ENCODE data around the gene GFER. TPM values are rescaled to one million over a fixed set of nuclear protein-coding genes. Genes with fewer than 3 reads are reported as not detected.
A peak's percentile ranks its signal among the peaks of the same experiment; 100 is the strongest.
"Not testable (repeated sequence)": the region's sequence is repeated elsewhere in the genome, so short reads cannot be mapped to it uniquely, and the experiment has no call there.

GFER gene
- total RNA-seq, 4 donors from 2014 or later: 29.9 to 117 (median 64.3) TPM

- WGBS, 2 donors (ENCODE audit: low coverage in 1 of 2): 0 to 3% methylated on average over 2 to 51 of the region's 52 CpGs
- TF ChIP-seq POLR2A (IDR thresholded peaks at IDR 0.05) (peak; percentile 98), EP300 (IDR thresholded peaks at IDR 0.05; ENCODE audit: low read depth) (no peak), POLR2AphosphoS5 (IDR thresholded peaks at IDR 0.05) (peak; percentile 94 to 97 (median 96)), CTCF (IDR thresholded peaks at IDR 0.05) (peak in 1 of 5 experiments; percentile 25)
- H3K27ac ChIP-seq: peak within 1 kb of the TSS; percentile 93 to 98 (median 94)
- H3K4me3 ChIP-seq: peak within 1 kb of the TSS; percentile 78 to 98 (median 85)
- intact Hi-C loops (cut with DNase I; ENCODE audit: low total_unique reads) (loop anchor here (10.0 kb wide), 1 partner anchor 225 kb away; the partner anchor contains the start of gene DNASE1L2), in situ Hi-C loops (cut with MboI; ENCODE audit: low pct_ligation_motif_present in 1 of 4, low pct_unique_long_range_greater_than_20kb in 1 of 4, low sequenced_read_pairs in 3 of 4) (loop anchor here in 2 of 4 donors (10.0 to 25.0 kb wide), 2 partner anchors 127 to 135 kb away; partner anchors contain the start of genes RAB26 (in 2 of the 2) and PKD1 (in 1 of the 2))
- H3K36me3 ChIP-seq: no peaks in the 10 kb centered on the region
- H3K9me3 ChIP-seq: no peaks in the 10 kb centered on the region
- no peaks in the 10 kb centered on the region for H3K27me3 ChIP-seq
- DNase-seq: peak; percentile 86
- H3K4me1 ChIP-seq: peaks cover 24 to 45% (median 37%) of the 10 kb centered on the region in 4 donors
These were observed 26.0 kb downstream of the GFER start, which contains the start of gene ZNF598 for GRCh38 chr16:2009791-2010510. Gene ZNF598 (minus strand): TSS chr16:2009821.

DNA sequence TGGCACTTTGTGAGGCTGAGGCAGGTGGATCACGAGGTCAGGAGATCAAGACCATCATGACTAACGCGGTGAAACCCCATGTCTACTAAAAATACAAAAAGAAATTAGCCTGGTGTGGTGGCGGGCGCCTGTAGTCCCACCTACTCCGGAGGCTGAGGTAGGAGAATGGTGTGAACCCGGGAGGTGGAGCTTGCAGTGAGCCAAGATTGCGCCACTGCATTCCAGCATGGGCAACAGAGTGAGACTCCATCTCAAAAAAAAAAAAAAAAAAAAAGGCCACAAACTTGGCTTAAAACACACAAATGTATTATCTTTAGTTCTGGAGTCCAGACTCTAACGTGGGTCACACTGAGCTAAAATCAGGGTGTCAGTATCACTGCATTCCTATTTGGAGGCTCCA lies 27.7 kb downstream of the GFER start:
- WGBS, 2 donors (ENCODE audit: low coverage in 1 of 2): 81 to 82% methylated on average over 8 to 9 of the region's 9 CpGs
- DNase-seq; H3K9me3 ChIP-seq; intact Hi-C loops (cut with DNase I; ENCODE audit: low total_unique reads); H3K27ac ChIP-seq; H3K4me3 ChIP-seq; H3K27me3 ChIP-seq; H3K36me3 ChIP-seq: not testable (repeated sequence)
- in situ Hi-C loops (cut with MboI; ENCODE audit: low pct_ligation_motif_present in 1 of 4, low pct_unique_long_range_greater_than_20kb in 1 of 4, low sequenced_read_pairs in 3 of 4): loop anchor here in 2 of 4 donors (10.0 to 25.0 kb wide), 2 partner anchors 126 to 133 kb away; partner anchors contain the start of genes RAB26 (in 2 of the 2) and PKD1 (in 1 of the 2)
- peaks cover 24 to 47% (median 41%) of the 10 kb centered on the region in 4 donors for H3K4me1 ChIP-seq

DNA sequence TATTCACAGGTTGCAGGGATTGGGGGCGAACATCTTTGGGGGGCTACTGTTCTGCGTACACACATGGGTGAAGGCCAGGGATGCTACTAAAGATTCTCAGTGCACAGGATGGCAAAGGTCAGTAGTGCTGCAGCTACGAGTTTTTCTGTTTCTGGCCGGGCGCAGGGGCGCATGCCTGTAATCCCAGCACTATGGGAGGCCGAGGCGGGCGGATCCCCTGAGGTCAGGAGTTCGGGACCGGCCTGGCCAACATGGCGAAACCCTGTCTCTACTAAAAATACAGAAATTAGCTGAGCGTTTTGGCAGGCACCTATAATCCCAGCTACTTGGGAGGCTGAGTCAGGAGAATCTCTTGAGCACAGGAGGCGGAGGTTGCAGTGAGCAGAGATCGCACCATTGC lies 29.5 kb downstream of the GFER start:
- no peak for DNase-seq
- TF ChIP-seq CTCF (IDR thresholded peaks at IDR 0.05) (no peak), POLR2A (IDR thresholded peaks at IDR 0.05) (no peak), EP300 (IDR thresholded peaks at IDR 0.05; ENCODE audit: low read depth) (no peak), POLR2AphosphoS5 (IDR thresholded peaks at IDR 0.05) (no peak)
- no peak overlapping the region for H3K4me3 ChIP-seq
- peaks cover 9 to 29% (median 25%) of the 10 kb centered on the region in 4 donors for H3K4me1 ChIP-seq
- H3K27ac ChIP-seq: no peak overlapping the region
- intact Hi-C loops (cut with DNase I; ENCODE audit: low total_unique reads): no loop called here
- 87 to 100% methylated on average over 2 to 15 of the region's 15 CpGs for WGBS, 2 donors (ENCODE audit: low coverage in 1 of 2)
- in situ Hi-C loops (cut with MboI; ENCODE audit: low pct_ligation_motif_present in 1 of 4, low pct_unique_long_range_greater_than_20kb in 1 of 4, low sequenced_read_pairs in 3 of 4): loop anchor here in 2 of 4 donors (10.0 to 25.0 kb wide), 2 partner anchors 124 to 131 kb away; partner anchors contain the start of genes RAB26 (in 2 of the 2) and PKD1 (in 1 of the 2)
- H3K36me3 ChIP-seq: no peaks in the 10 kb centered on the region
- peaks cover 3% of the 10 kb centered on the region for H3K27me3 ChIP-seq
- no peaks in the 10 kb centered on the region for H3K9me3 ChIP-seq

DNA sequence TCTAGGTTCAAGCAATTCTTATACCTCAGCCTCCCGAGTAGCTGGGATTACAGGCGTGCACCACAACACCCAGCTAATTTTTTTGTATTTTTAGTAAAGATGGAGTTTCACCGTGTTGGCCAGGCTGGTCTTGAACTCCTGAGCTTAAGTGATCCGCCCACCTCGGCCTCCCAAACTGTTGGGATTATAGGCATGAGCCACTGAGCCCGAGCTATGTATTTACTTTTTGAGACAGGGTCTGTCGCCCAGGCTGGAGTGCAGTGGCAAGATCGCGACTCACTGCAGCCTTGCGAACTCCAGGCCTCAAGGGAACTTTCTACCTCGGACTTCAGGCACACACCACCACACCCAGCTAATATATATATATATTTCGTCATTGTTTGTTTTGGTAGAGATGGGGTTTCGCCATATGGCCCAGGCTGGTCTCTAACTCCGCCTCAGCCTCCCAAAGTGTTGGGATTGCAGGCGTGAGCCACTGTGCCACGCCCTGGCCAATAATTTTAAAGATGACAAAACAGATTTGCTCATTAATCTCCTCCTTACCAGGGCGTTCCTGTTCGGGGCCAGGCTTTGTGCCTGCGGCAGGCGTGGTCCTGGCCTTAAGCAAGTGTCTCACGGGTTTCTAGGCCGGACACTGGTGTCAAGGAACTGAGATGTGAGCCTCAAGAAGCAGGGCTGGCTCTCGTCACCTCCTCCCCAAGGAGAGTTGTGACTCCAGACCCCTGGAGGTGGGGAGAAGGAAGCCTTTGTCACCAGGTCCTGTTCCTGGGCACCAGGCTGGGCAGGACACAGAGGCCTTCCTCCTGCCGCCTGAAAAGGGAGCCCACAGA lies 31.3 kb downstream of the GFER start:
- H3K27ac ChIP-seq: peak overlapping the region; percentile 72 to 80 (median 76)
- H3K4me3 ChIP-seq: no peak overlapping the region
- TF ChIP-seq CTCF (IDR thresholded peaks at IDR 0.05) (no peak), POLR2A (IDR thresholded peaks at IDR 0.05) (peak; percentile 63), POLR2AphosphoS5 (IDR thresholded peaks at IDR 0.05) (peak; percentile 39 to 54 (median 52)), EP300 (IDR thresholded peaks at IDR 0.05; ENCODE audit: low read depth) (no peak)
- H3K9me3 ChIP-seq: no peaks in the 10 kb centered on the region
- H3K27me3 ChIP-seq: peaks cover 21% of the 10 kb centered on the region
- intact Hi-C loops (cut with DNase I; ENCODE audit: low total_unique reads) (no loop called here), in situ Hi-C loops (cut with MboI; ENCODE audit: low pct_ligation_motif_present in 1 of 4, low pct_unique_long_range_greater_than_20kb in 1 of 4, low sequenced_read_pairs in 3 of 4) (loop anchor here in 2 of 4 donors (10.0 to 25.0 kb wide), 2 partner anchors 122 to 129 kb away; partner anchors contain the start of genes RAB26 (in 2 of the 2) and PKD1 (in 1 of the 2))
- H3K36me3 ChIP-seq: no peaks in the 10 kb centered on the region
- DNase-seq: peak; percentile 79
- H3K4me1 ChIP-seq: peaks cover 9 to 31% (median 26%) of the 10 kb centered on the region in 4 donors
- WGBS, 2 donors (ENCODE audit: low coverage in 1 of 2): 60 to 63% methylated on average over 11 to 24 of the region's 24 CpGs
